CD4-positive, alpha-beta memory T cell (primary cell): ENCODE measurements around the gene BOD1L2. TPM values are rescaled to one million over a fixed set of nuclear protein-coding genes. Genes with fewer than 3 reads are reported as not detected.
A peak's percentile ranks its signal among the peaks of the same experiment; 100 is the strongest.

Source experiments
- CTCF ChIA-PET: fragments of 350-600 bp; sonication (Branson Sonifier 250); formaldehyde crosslinking; loops from one replicate; lab custom pipeline; 2021; ENCODE audit warnings: inconsistent platforms; ENCODE audit not compliant: partially characterized antibody; lab: Charles Lee
- POLR2A ChIA-PET: fragments of 350-600 bp; sonication (Branson Sonifier 250); formaldehyde crosslinking; loops from one replicate; lab custom pipeline; 2021; ENCODE audit not compliant: partially characterized antibody; lab: Charles Lee
- DNase-seq, 5 donors: peaks; one replicate each; pipeline versions ENCODE4 v3.0.0 to v3.0.0-alpha.2; 2020 to 2022; ENCODE audit warnings: mixed read lengths in 1 of 5
- H3K27ac ChIP-seq: one replicate; pipeline ENCODE4 v1.7.0; 2013; ENCODE audit warnings: low read depth, low read length
- H3K27me3 ChIP-seq: 2 replicates; pipeline ENCODE4 v1.7.0; 2013; ENCODE audit warnings: mild to moderate bottlenecking, low read length, moderate library complexity; ENCODE audit not compliant: insufficient read depth
- H3K36me3 ChIP-seq: 2 replicates; pipeline ENCODE4 v1.7.0; 2013; ENCODE audit warnings: mild to moderate bottlenecking, low read length, moderate library complexity; ENCODE audit not compliant: insufficient read depth
- H3K4me1 ChIP-seq: 2 replicates; pipeline ENCODE4 v1.7.0; 2013; ENCODE audit warnings: mild to moderate bottlenecking, low read length, moderate library complexity; ENCODE audit not compliant: insufficient read depth
- H3K4me3 ChIP-seq, 2 donors: one replicate each; pipeline ENCODE4 v1.7.0; 2013; ENCODE audit warnings: low read length in 2 of 2, mild to moderate bottlenecking in 1 of 2
- H3K9me3 ChIP-seq, 2 donors: one replicate each; pipeline ENCODE4 v1.7.0; 2013; ENCODE audit warnings: low read length in 2 of 2, control low read depth in 1 of 2; ENCODE audit not compliant: control insufficient read depth in 1 of 2
- H3K27ac Mint-ChIP-seq, 7 donors: one replicate each; pipeline ENCODE4 v1.8.0; 2020 to 2021; ENCODE audit warnings: mixed read lengths in 7 of 7, mild to moderate bottlenecking in 6 of 7, inconsistent platforms in 3 of 7, moderate library complexity in 3 of 7
- H3K27me3 Mint-ChIP-seq, 2 donors: one replicate each; pipeline ENCODE4 v1.8.0; 2020 to 2021; ENCODE audit warnings: mixed read lengths in 2 of 2
- H3K36me3 Mint-ChIP-seq, 2 donors: one replicate each; pipeline ENCODE4 v1.8.0; 2020 to 2021; ENCODE audit warnings: mixed read lengths in 2 of 2, inconsistent platforms in 1 of 2, mild to moderate bottlenecking in 1 of 2
- H3K4me1 Mint-ChIP-seq, 4 donors: one replicate each; pipeline ENCODE4 v1.8.0; 2020 to 2021; ENCODE audit warnings: mixed read lengths in 4 of 4, mild to moderate bottlenecking in 1 of 4
- H3K4me3 Mint-ChIP-seq, 8 donors: one replicate each; pipeline ENCODE4 v1.8.0; 2020 to 2021; ENCODE audit warnings: mixed read lengths in 8 of 8, mild to moderate bottlenecking in 7 of 8, moderate library complexity in 6 of 8, inconsistent platforms in 3 of 8
- H3K9me3 Mint-ChIP-seq, 8 donors: one replicate each; pipeline ENCODE4 v1.8.0; 2020 to 2021; ENCODE audit warnings: mixed read lengths in 8 of 8, mild to moderate bottlenecking in 5 of 8, inconsistent platforms in 3 of 8, moderate library complexity in 1 of 8
- intact Hi-C: fragments of 100-400 bp; cut with micrococcal nuclease; formaldehyde crosslinking; loops from one replicate; pipeline ENCODE4 v1.15.1; 2023
- polyA plus RNA-seq, 2 donors: library from polyadenylated mRNA; unstranded; fragments of 300-500 nt; fragmentation: Illumina TruSeq; gene quantifications; one replicate each; pipeline ENCODE4 v1.2.3, GENCODE V29; 2021
- total RNA-seq, 2 experiments: library from RNA; stranded (reverse); gene quantifications; one replicate each; pipeline ENCODE4 v1.2.3, GENCODE V29; 2021

The BOD1L2 gene
- total and polyA plus RNA-seq, 4 experiments from 2014 or later: not detected

DNA sequence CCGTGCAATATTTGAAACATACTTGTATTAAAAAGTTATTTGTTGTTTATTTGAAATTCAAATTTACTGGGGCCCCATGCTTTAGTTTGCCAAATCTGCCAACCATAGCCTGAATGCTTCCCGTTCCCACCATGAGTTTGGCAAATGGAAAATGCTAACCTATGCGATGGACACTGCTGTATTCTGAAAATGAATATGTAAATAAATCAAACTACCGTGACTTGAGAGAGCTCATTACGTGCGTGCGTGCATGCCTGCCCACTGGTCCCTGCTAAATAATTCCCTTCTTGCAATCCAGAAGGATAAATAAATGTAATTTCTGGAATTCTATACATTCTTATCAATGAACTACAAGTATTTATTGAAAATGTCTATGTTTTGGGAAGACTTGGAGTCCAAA is 3.2 kb downstream of the BOD1L2 start:
- CTCF ChIA-PET: no interaction called here
- H3K36me3 ChIP-seq: no peaks in the 10 kb centered on the region

DNA sequence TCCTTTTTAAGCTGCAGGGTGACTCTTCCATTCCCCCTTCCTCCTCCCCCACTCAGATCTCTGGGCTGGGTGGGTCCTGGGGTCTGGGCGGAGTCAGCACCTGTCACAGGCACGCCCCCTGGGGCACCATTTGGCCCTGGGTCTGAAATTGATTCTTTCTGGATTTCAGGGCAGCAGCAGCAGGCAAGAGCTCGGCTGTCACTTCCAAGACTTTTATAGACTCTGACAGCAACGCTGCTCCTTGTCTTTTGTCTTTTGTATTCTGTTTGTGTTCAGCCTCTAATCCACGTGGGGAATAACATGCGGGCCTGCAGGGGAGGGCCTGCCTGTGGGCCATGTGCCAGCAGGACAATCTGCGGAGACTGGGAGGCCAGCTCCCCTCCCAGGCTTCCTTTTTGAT is 3.9 kb downstream of the BOD1L2 start:
- H3K9me3 Mint-ChIP-seq: peaks cover 0 to 11% (median 0%) of the 10 kb centered on the region in 8 donors
- H3K27ac Mint-ChIP-seq: no peak overlapping the region
- H3K27ac ChIP-seq: no peak overlapping the region
- no peaks in the 10 kb centered on the region for H3K36me3 Mint-ChIP-seq
- intact Hi-C loops: no loop called here
- ChIA-PET POLR2A (no interaction called here), CTCF (no interaction called here)
- DNase-seq: no peak
- no peaks in the 10 kb centered on the region for H3K4me1 ChIP-seq
- H3K4me3 ChIP-seq: no peak overlapping the region
- H3K27me3 ChIP-seq: no peaks in the 10 kb centered on the region
- peaks cover 5 to 13% of the 10 kb centered on the region in 2 donors for H3K27me3 Mint-ChIP-seq
- H3K9me3 ChIP-seq: no peaks in the 10 kb centered on the region
- no peaks in the 10 kb centered on the region for H3K36me3 ChIP-seq
- H3K4me3 Mint-ChIP-seq: no peak overlapping the region
- peaks cover 0 to 5% (median 1%) of the 10 kb centered on the region in 4 donors for H3K4me1 Mint-ChIP-seq

More for the DNA sequence above, 3.2 kb downstream of the BOD1L2 start:
- H3K9me3 ChIP-seq: no peaks in the 10 kb centered on the region
- peaks cover 5 to 13% of the 10 kb centered on the region in 2 donors for H3K27me3 Mint-ChIP-seq
- H3K9me3 Mint-ChIP-seq: peaks cover 0 to 11% (median 0%) of the 10 kb centered on the region in 8 donors
- POLR2A ChIA-PET: no interaction called here
- no peaks in the 10 kb centered on the region for H3K36me3 Mint-ChIP-seq
- no peaks in the 10 kb centered on the region for H3K27me3 ChIP-seq
- H3K4me1 ChIP-seq: no peaks in the 10 kb centered on the region
- no peak overlapping the region for H3K27ac ChIP-seq
- H3K4me1 Mint-ChIP-seq: peaks cover 0 to 5% (median under 1%) of the 10 kb centered on the region in 4 donors
- no peak overlapping the region for H3K4me3 ChIP-seq
- intact Hi-C loops: no loop called here
- no peak overlapping the region for H3K4me3 Mint-ChIP-seq
- H3K27ac Mint-ChIP-seq: no peak overlapping the region
- no peak for DNase-seq

DNA sequence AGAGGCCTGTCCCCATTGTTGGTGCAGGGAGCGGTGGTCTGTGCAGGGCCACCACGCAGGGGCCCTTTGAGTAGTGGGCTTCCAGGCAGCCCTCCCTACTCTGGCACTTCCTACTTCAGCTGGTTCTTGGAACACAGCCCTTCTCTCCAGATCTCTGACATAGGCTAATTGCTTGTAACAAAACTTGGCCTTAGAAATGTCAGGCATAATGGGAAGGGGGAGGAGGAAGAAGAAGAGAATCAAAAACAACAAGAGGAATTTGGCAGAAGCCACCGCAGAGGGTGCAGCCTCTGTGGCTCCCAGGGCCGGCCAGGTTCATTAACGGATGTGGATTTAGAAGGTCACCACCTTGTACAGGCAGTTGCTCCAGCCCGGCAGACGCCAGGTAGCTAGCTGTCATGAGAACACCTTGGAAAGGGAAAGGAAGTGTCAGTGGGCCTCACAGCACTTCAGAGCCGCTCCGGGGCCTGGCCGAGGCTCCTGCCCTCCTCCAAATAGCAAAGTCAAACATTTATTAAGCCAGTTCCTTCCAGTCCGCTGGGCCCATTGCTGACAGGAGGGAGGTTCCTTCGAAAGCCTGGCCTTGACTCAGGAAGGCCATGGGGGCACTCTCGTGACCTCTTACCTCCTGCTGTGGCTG is 7.4 kb downstream of the BOD1L2 start:
- Mint-ChIP-seq H3K36me3 (no peaks in the 10 kb centered on the region), H3K4me3 (no peak overlapping the region), H3K9me3 (peaks cover 0 to 6% (median 0%) of the 10 kb centered on the region in 8 donors), H3K4me1 (peaks cover 0 to 5% (median 2%) of the 10 kb centered on the region in 4 donors), H3K27me3 (peaks cover 5 to 12% of the 10 kb centered on the region in 2 donors), H3K27ac (peak overlapping the region in 1 of 7 donors; percentile 29)
- H3K9me3 ChIP-seq: no peaks in the 10 kb centered on the region
- no peaks in the 10 kb centered on the region for H3K27me3 ChIP-seq
- no peak overlapping the region for H3K27ac ChIP-seq
- ChIA-PET CTCF (no interaction called here), POLR2A (no interaction called here)
- H3K36me3 ChIP-seq: no peaks in the 10 kb centered on the region
- no peak overlapping the region for H3K4me3 ChIP-seq
- intact Hi-C loops: no loop called here
- no peaks in the 10 kb centered on the region for H3K4me1 ChIP-seq
- DNase-seq: no peak

DNA sequence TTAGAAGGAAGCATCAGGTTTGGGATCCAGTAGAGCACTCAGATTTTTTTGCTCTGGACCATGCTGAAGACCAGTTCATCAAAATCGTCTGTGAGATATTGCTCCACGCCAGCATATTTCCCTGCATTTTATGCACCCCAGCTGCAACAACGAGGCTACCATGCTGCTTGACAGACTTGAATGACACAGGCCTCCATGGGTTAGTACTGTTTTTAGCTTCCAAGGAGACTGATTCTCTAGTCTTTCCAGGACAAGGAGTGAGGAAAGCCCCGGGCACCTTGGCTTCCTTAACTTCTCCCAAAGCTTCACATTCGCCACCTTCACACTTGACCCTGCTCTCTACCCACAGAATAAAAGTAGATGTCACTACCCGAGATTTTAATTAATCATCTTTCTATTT is 17.5 kb downstream of the BOD1L2 start:
- H3K36me3 Mint-ChIP-seq: no peaks in the 10 kb centered on the region
- H3K27me3 Mint-ChIP-seq: peaks cover 5 to 7% of the 10 kb centered on the region in 2 donors
- H3K4me1 Mint-ChIP-seq: no peaks in the 10 kb centered on the region
- Histone ChIP-seq H3K27ac (no peak overlapping the region), H3K27me3 (no peaks in the 10 kb centered on the region), H3K9me3 (no peaks in the 10 kb centered on the region), H3K4me1 (no peaks in the 10 kb centered on the region), H3K36me3 (no peaks in the 10 kb centered on the region), H3K4me3 (no peak overlapping the region)
- ChIA-PET POLR2A (no interaction called here), CTCF (no interaction called here)
- no peak overlapping the region for H3K27ac Mint-ChIP-seq
- H3K9me3 Mint-ChIP-seq: peaks cover 0 to 9% (median 0%) of the 10 kb centered on the region in 8 donors
- intact Hi-C loops: no loop called here
- H3K4me3 Mint-ChIP-seq: no peak overlapping the region
- DNase-seq: no peak

DNA sequence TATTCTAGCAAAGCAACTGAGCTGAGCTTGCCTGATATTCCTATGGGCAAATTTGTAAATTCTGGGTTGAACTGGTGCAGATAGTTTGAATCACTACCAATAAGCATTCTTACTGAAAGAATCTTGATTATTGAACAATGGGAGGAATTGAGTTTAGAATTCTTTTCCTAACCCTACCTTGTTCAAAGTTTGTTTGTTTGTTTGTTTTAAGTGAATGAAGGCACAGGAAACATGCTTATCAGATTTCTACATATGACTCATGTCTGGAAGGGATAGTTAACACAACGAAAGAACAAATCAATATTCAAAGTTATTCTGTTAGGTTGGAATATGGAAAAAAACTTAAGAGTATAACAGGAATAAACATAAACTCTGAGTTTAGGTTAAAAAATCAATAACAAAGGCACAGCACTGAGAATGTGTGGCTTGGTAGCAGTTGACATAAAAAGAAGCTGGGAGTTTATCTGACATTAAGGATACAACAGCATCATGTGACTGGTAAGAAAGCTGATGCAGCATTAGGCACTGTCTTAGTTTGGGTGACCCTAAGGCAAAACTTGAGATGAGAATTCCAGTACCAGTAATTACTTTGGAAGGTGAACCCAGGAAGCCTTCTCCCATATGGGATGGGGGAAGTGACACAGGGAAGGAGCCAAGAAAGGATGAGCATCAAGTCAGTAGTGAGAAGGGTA is 20.9 kb downstream of the BOD1L2 start:
- no peaks in the 10 kb centered on the region for H3K4me1 Mint-ChIP-seq
- H3K27me3 Mint-ChIP-seq: peaks cover 7% of the 10 kb centered on the region in 2 donors
- H3K27ac Mint-ChIP-seq: no peak overlapping the region
- no peak for DNase-seq
- no peak overlapping the region for H3K27ac ChIP-seq
- no peak overlapping the region for H3K4me3 ChIP-seq
- CTCF ChIA-PET: no interaction called here
- H3K27me3 ChIP-seq: no peaks in the 10 kb centered on the region
- POLR2A ChIA-PET: no interaction called here
- H3K36me3 Mint-ChIP-seq: no peaks in the 10 kb centered on the region
- no peaks in the 10 kb centered on the region for H3K9me3 ChIP-seq
- H3K36me3 ChIP-seq: no peaks in the 10 kb centered on the region
- no peak overlapping the region for H3K4me3 Mint-ChIP-seq
- peaks cover 0 to 14% (median 0%) of the 10 kb centered on the region in 8 donors for H3K9me3 Mint-ChIP-seq
- H3K4me1 ChIP-seq: no peaks in the 10 kb centered on the region
- intact Hi-C loops: no loop called here

DNA sequence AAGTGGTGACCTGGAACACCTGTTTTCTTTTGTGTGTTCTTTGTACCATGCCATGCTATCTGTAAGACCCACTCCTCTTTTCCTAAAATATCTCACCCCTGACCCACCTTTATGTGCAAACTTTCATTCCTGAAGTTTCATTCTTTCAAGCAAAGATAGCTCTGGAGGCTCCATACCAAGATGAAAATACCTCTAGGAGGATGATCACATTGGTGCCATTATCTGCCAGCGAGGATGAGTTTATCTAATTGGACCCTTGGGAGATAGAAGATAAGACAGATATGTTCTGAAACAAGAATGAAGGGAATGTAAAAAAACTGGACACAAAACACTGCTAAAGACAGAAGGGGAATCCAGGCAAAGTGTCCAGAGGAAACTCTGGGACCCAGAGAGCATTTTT is 24.1 kb downstream of the BOD1L2 start:
- ChIA-PET CTCF (no interaction called here), POLR2A (no interaction called here)
- H3K27me3 Mint-ChIP-seq: peaks cover 2 to 6% of the 10 kb centered on the region in 2 donors
- no peaks in the 10 kb centered on the region for H3K9me3 ChIP-seq
- peaks cover 0 to 23% (median 3%) of the 10 kb centered on the region in 8 donors for H3K9me3 Mint-ChIP-seq
- H3K27me3 ChIP-seq: no peaks in the 10 kb centered on the region
- no peaks in the 10 kb centered on the region for H3K4me1 Mint-ChIP-seq
- H3K4me3 ChIP-seq: no peak overlapping the region
- no peaks in the 10 kb centered on the region for H3K4me1 ChIP-seq
- no peak overlapping the region for H3K27ac ChIP-seq
- H3K27ac Mint-ChIP-seq: no peak overlapping the region
- intact Hi-C loops: no loop called here
- DNase-seq: no peak
- no peaks in the 10 kb centered on the region for H3K36me3 ChIP-seq
- H3K4me3 Mint-ChIP-seq: no peak overlapping the region
- no peaks in the 10 kb centered on the region for H3K36me3 Mint-ChIP-seq

DNA sequence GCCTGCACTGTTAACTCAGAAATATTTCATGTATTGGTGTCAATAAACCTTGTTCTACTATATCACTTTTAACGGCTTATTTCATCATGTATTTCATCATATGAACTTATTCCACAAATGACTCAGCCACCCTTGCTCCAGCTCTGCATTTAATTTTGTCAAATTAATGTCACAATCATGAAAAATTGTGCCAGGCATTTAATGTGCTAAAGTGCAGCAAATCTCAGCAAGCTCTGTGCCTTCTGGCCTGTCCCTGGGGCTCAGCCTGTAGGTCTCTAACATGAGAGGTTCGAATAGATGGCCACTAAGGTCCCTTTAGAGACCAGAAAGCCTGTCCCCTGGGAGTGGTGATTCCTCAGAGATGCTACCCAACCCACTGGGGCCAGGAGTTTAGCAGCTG is 28.6 kb downstream of the BOD1L2 start:
- H3K4me1 ChIP-seq: no peaks in the 10 kb centered on the region
- CTCF ChIA-PET: no interaction called here
- intact Hi-C loops: no loop called here

More for the DNA sequence above, 28.6 kb downstream of the BOD1L2 start:
- Mint-ChIP-seq H3K9me3 (peaks cover 1 to 24% (median 4%) of the 10 kb centered on the region in 8 donors), H3K27ac (no peak overlapping the region), H3K36me3 (no peaks in the 10 kb centered on the region), H3K4me1 (no peaks in the 10 kb centered on the region), H3K27me3 (peaks cover 0 to 2% of the 10 kb centered on the region in 2 donors), H3K4me3 (no peak overlapping the region)
- Histone ChIP-seq H3K4me3 (no peak overlapping the region), H3K27ac (no peak overlapping the region), H3K36me3 (no peaks in the 10 kb centered on the region), H3K9me3 (no peaks in the 10 kb centered on the region), H3K27me3 (no peaks in the 10 kb centered on the region)
- POLR2A ChIA-PET: no interaction called here
- no peak for DNase-seq
